ENCODE data around the gene CACNA2D2. TPM values are rescaled to one million over a fixed set of nuclear protein-coding genes. Genes with fewer than 3 reads are reported as not detected.

The CACNA2D2 gene
- 100 to 1,000 TPM in 1 of 2 donors, 10 to 100 TPM in 1; 35.8 to 111 TPM for total RNA-seq
- 100 to 1,000 TPM in 1 of 2 donors, 10 to 100 TPM in 1; 28.2 to 102 TPM for polyA plus RNA-seq
- long read RNA-seq, donor 1, full-length matches to known transcripts = 1 of 1 reads
- long read RNA-seq, donor 1, partial matches to known transcripts = 0 of 1 reads
- long read RNA-seq, donor 1, other reads (novel, unspliced or antisense) = 0 of 1 reads
- long read RNA-seq, donor 2 = 0 reads
- long read RNA-seq, donor 3 = 0 reads
- long read RNA-seq, donor 4 = 0 reads
- long read RNA-seq, donor 5 = 0 reads

DNA sequence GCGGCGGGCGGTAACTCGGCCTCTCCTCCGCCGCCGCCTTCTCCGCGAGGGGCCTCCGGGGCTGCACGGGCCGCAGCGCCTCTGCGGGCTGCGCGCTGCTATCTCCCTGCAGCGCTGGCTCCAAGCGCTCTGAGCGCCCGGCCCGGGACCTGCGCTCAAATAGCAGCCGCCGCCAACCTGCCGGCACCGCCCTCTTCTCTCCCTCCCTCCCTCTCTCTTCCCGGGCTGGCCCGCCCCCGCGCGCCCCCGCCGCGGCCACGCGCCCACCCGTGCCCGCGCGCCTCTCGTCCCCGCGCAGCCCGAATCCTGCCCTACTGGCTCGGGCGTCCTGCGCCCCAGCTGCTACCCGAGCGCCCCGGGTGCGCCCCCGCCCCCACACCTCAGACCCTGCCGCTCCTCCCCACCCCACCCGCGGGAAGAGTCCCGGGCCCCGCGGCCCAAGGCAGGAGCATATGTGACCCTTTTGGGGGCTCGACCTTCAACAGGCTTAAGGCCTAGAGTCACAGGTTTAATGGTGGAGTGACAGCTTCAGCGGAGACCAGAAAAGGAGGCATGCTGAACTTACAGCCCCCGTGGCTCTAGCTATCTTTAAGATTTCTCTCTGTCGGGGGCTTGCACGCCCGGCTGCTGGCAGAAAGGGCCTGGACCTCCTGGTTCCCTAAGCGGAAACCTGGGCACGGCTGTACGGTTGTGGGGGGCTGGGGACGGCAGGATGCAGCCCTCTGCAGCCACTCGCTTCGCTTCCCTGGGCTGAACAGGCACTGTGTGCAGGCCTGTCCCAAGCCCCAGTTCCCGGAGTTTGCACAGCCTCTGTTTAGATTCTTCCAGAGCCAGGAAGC, at the start of gene CACNA2D2:
CACNA2D2 (minus strand) TSS at position 131 of the 839 bp plus-strand sequence. CDS start 211 bp downstream, outside the sequence.
- ATAC-seq (ENCODE audit: insufficient read depth, low FRiP score) = peak; percentile 80
- Histone ChIP-seq H3K4me1 (ENCODE audit: control insufficient read depth in 5 of 5, insufficient read depth in 5 of 5, low read length in 5 of 5) (peaks cover 0 to 19% (median 9%) of the 10 kb centered on the region in 5 donors), H3K36me3 (ENCODE audit: control insufficient read depth in 4 of 4, insufficient read depth in 4 of 4, low read length in 4 of 4) (no peaks in the 10 kb centered on the region), H3K9me3 (ENCODE audit: control insufficient read depth in 4 of 4, insufficient read depth in 3 of 4, low read length in 3 of 4) (no peaks in the 10 kb centered on the region), H3K27me3 (ENCODE audit: control insufficient read depth in 3 of 3, insufficient read depth in 3 of 3, low read length in 2 of 3) (peaks cover 0 to 12% (median 9%) of the 10 kb centered on the region in 3 donors), H3K27ac (ENCODE audit: low read depth in 1 of 2, low read length in 1 of 2) (peak within 1 kb of the TSS in 1 of 2 donors; percentile 32), H3K9ac (ENCODE audit: insufficient read depth in 1 of 2, low read length in 2 of 2) (peak within 1 kb of the TSS in 1 of 2 donors; percentile 25), H3K4me3 (peak within 1 kb of the TSS; percentile 56)
- DNase-seq = peak; percentile 71 to 83 (median 83)
- WGBS, 2 donors = 9 to 11% methylated on average over 25 to 71 of the region's 71 CpGs
- TF ChIP-seq, protein P1, sequence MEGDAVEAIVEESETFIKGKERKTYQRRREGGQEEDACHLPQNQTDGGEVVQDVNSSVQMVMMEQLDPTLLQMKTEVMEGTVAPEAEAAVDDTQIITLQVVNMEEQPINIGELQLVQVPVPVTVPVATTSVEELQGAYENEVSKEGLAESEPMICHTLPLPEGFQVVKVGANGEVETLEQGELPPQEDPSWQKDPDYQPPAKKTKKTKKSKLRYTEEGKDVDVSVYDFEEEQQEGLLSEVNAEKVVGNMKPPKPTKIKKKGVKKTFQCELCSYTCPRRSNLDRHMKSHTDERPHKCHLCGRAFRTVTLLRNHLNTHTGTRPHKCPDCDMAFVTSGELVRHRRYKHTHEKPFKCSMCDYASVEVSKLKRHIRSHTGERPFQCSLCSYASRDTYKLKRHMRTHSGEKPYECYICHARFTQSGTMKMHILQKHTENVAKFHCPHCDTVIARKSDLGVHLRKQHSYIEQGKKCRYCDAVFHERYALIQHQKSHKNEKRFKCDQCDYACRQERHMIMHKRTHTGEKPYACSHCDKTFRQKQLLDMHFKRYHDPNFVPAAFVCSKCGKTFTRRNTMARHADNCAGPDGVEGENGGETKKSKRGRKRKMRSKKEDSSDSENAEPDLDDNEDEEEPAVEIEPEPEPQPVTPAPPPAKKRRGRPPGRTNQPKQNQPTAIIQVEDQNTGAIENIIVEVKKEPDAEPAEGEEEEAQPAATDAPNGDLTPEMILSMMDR (IDR thresholded peaks at IDR 0.05; ENCODE audit: control extremely low read depth, extremely low read depth) = no peak

DNA sequence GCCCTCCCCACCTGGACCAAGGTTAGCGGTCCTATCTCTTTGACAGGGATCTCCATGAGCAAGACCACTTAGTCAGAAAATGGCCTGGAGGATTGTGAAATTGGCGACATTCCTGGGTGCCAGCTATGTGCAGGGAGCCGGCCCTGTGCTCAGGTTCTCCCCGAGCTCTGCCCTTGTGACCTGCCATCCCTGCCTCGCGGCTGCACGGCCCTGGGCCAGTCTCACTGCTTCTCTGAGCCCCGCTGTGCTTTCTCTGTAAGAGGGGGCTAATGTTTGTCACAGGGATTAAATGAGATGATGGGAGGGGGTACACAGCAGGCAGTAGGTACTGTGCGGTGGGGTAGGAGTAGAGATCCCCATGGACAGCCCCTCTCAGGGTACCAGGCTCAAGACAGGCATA, 49.2 kb upstream of the CACNA2D2 start:
- DNase-seq = no peak
- H3K27ac ChIP-seq (ENCODE audit: low read depth in 1 of 2, low read length in 1 of 2) = no peak overlapping the region
- H3K4me1 ChIP-seq (ENCODE audit: control insufficient read depth in 5 of 5, insufficient read depth in 5 of 5, low read length in 5 of 5) = peaks cover 0 to 18% (median 8%) of the 10 kb centered on the region in 5 donors
- no peak for ATAC-seq (ENCODE audit: insufficient read depth, low FRiP score)
- H3K36me3 ChIP-seq (ENCODE audit: control insufficient read depth in 4 of 4, insufficient read depth in 4 of 4, low read length in 4 of 4) = no peaks in the 10 kb centered on the region
- no peak overlapping the region for H3K4me3 ChIP-seq
- H3K9ac ChIP-seq (ENCODE audit: insufficient read depth in 1 of 2, low read length in 2 of 2) = no peak overlapping the region
- TF ChIP-seq, protein P1 (IDR thresholded peaks at IDR 0.05; ENCODE audit: control extremely low read depth, extremely low read depth) = no peak
- no peaks in the 10 kb centered on the region for H3K27me3 ChIP-seq (ENCODE audit: control insufficient read depth in 3 of 3, insufficient read depth in 3 of 3, low read length in 2 of 3)
- 79 to 93% methylated on average over 9 of the region's 9 CpGs for WGBS, 2 donors
- H3K9me3 ChIP-seq (ENCODE audit: control insufficient read depth in 4 of 4, insufficient read depth in 3 of 4, low read length in 3 of 4) = no peaks in the 10 kb centered on the region

- H3K27ac ChIP-seq (ENCODE audit: low read depth in 1 of 2, low read length in 1 of 2) = no peak overlapping the region
- DNase-seq (no peak), ATAC-seq (ENCODE audit: insufficient read depth, low FRiP score) (no peak)
- no peak overlapping the region for H3K9ac ChIP-seq (ENCODE audit: insufficient read depth in 1 of 2, low read length in 2 of 2)
- H3K4me1 ChIP-seq (ENCODE audit: control insufficient read depth in 5 of 5, insufficient read depth in 5 of 5, low read length in 5 of 5) = peaks cover 0 to 18% (median 8%) of the 10 kb centered on the region in 5 donors
- no peaks in the 10 kb centered on the region for H3K9me3 ChIP-seq (ENCODE audit: control insufficient read depth in 4 of 4, insufficient read depth in 3 of 4, low read length in 3 of 4)
- 80 to 81% methylated on average over 7 of the region's 7 CpGs for WGBS, 2 donors
- TF ChIP-seq, protein P1 (IDR thresholded peaks at IDR 0.05; ENCODE audit: control extremely low read depth, extremely low read depth) = no peak
- H3K4me3 ChIP-seq = no peak overlapping the region
- H3K36me3 ChIP-seq (ENCODE audit: control insufficient read depth in 4 of 4, insufficient read depth in 4 of 4, low read length in 4 of 4) = no peaks in the 10 kb centered on the region
- H3K27me3 ChIP-seq (ENCODE audit: control insufficient read depth in 3 of 3, insufficient read depth in 3 of 3, low read length in 2 of 3) = no peaks in the 10 kb centered on the region
Measured at GRCh38 chr3:50551681-50552435, 48.4 kb upstream of the CACNA2D2 start.

Data from lung (tissue), 16 donors.